ENCODE results near the gene ZNF74. TPM values are rescaled to one million over a fixed set of nuclear protein-coding genes. Genes with fewer than 3 reads are reported as not detected.

Gene ZNF74
- 6.7 to 8.0 TPM (median 7.0 TPM) in 5 replicates for total RNA-seq (2022; extraction: Qiagen RNA extraction)

GRCh38 chr22:20393705-20394476 is at the start of gene ZNF74:
Gene ZNF74, plus strand, starts transcription at chr22:20394151. Its CDS starts 478 bp downstream, at chr22:20394629.

DNA sequence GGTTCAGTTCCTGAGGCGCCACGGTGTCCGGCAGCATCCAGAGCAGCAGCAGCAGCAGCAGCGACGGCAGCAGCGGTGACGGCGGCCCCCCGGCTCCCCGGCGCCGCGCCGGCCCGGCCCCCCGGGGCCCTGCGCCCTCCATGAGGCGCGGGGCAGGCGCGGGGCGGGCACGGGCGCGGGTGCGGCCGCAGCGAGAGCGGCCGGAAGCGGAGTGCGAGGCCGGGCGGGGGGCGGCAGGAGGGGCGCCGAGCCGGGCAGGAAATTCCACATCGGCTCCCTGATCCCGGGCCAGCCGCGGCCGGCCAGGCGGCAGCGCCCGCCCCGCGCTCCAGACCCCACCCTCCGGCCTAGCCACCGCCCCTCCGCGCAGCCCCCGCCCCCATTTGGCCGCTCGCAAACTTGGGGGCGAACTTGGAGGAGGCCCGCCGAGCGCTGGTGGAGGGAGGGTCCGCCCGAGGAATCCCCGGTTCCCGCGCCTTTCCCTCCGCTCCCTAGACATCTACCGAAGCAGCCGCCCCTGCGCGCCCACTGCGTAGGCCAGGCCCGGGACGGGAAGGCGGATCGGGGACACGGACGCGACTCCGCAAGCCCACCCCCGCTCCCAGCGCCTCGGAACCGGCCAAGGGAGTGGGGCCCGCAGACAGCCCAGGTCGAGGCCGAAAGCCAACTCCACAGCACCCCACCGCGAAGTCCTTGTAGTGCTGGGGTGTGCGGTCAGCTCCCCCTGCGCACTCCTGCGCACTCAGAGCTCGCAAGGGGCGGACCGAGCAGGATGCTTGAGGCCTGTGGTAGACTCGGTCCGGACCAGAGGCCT is 43.9 kb downstream of the ZNF74 start, which contains the start of gene SCARF2:
Gene SCARF2 (minus strand): TSS at position 213 of the 814 bp plus-strand sequence. CDS start 71 bp downstream, at position 142.

Other genes starting within 250 kb of the ZNF74 start
- gene CCDC188, start 243.1 kb upstream of the ZNF74 start, total RNA-seq (2022; extraction: Qiagen RNA extraction): not detected in 5 replicates
- 7.7 to 16.3 TPM (median 13.8 TPM) in 5 replicates for gene RTN4R, start 125.8 kb upstream of the ZNF74 start, total RNA-seq (2022; extraction: Qiagen RNA extraction)
- gene DGCR6L, start 74.1 kb upstream of the ZNF74 start, total RNA-seq (2022; extraction: Qiagen RNA extraction): 30.1 to 47.2 TPM (median 45.0 TPM) in 5 replicates
- 0.75 to 1.4 TPM (median 1.1 TPM) in 5 replicates for gene SCARF2, start 43.7 kb downstream of the ZNF74 start, total RNA-seq (2022; extraction: Qiagen RNA extraction)
- gene KLHL22, start 101.6 kb downstream of the ZNF74 start, total RNA-seq (2022; extraction: Qiagen RNA extraction): 8.8 to 11.2 TPM (median 10.3 TPM) in 5 replicates
- gene MED15, start 113.5 kb downstream of the ZNF74 start, total RNA-seq (2022; extraction: Qiagen RNA extraction): 59.5 to 68.9 TPM (median 64.5 TPM) in 5 replicates